ENCODE data around the gene CEACAM18.
"Not testable (repeated sequence)": the region's sequence is repeated elsewhere in the genome, so short reads cannot be mapped to it uniquely, and the experiment has no call there.

Gene CEACAM18

DNA sequence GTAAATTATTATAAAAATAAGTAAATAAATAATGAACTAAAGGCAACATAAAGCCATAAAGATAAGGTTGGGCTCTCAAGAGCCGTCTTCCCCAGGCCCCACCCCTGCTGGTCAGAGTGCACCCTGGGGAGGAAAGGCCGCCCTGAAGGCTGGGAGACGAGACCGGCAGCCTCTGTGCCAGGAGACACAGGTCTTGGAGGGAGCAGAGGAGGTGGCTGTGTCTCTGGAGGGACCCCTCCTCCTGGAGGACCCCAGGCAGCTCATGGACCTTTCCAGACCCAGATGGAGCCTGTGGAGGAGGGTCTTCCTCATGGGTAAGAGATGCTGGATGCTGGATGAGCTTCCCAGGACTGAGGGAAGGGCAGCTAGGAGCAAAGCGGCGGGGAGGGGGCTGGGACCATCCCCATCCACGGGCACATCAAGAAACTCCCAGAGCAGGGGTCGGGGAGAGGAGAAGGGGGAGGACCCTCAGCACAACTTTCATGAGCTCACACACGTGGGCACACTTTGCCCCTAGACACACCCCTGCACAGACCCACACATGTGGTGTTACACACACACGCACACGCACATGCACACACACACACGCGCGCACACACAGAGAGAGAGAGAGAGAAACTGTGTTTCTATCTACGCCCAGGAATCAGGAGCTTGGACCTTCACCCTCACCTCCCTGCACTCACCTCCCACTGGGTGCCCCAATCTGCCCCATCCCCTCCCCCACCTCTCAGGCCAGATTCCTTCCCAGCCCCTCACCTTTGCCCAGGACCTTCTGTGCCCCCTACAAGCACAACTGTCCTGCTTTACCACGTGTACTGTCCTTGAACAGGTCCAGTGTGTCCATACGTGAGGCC lies at the start of gene CEACAM18:
TSS of gene CEACAM18 (plus strand) at position 159 of the 854 bp plus-strand sequence.
- peaks cover 0 to 4% of the 10 kb centered on the region in 2 donors for H3K9me3 Mint-ChIP-seq
- H3K4me1 Mint-ChIP-seq, result peaks cover 21% of the 10 kb centered on the region
- no peak within 1 kb of the TSS for H3K4me3 Mint-ChIP-seq
- H3K27me3 Mint-ChIP-seq, result peaks cover 63% of the 10 kb centered on the region
- peak within 1 kb of the TSS in 1 of 2 donors; percentile 56 for H3K27ac Mint-ChIP-seq
- ATAC-seq, result no peak
- no peak for DNase-seq

DNA sequence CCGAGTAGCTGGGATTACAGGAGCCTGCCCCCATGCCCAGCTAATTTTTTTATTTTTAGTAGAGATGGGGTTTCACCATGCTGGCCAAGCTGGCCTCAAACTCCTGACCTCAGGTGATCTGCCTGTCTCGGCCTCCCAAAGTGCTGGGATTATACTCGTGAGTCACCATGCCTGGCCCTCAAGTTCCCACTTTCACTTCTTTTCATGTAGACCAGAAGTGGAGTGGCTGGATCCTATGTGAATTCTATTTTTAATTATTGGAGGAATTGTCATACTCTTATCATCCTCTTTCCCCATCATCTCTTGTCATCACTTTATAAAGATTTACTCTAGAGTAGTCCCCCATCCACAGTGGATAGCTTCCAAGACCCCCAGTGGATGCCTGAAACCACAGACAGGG lies 48.1 kb upstream of the CEACAM18 start:
- no peak for DNase-seq
- Mint-ChIP-seq H3K27me3 (peaks cover 16% of the 10 kb centered on the region), H3K9me3 (no peaks in the 10 kb centered on the region), H3K27ac (no peak overlapping the region), H3K4me3 (no peak overlapping the region), H3K4me1 (no peaks in the 10 kb centered on the region)
- ATAC-seq, result no peak

- no peak overlapping the region for H3K27ac Mint-ChIP-seq
- peaks cover 13% of the 10 kb centered on the region for H3K27me3 Mint-ChIP-seq
- no peak for ATAC-seq
- H3K9me3 Mint-ChIP-seq, result no peaks in the 10 kb centered on the region
- H3K4me1 Mint-ChIP-seq, result no peaks in the 10 kb centered on the region
- no peak for DNase-seq
- no peak overlapping the region for H3K4me3 Mint-ChIP-seq
Measured at GRCh38 chr19:51431124-51431523, 47.2 kb upstream of the CEACAM18 start.

GRCh38 chr19:51433043-51433442 lies 45.3 kb upstream of the CEACAM18 start:
- Mint-ChIP-seq H3K4me3 (no peak overlapping the region), H3K4me1 (peaks cover 2% of the 10 kb centered on the region), H3K27me3 (peaks cover 22% of the 10 kb centered on the region), H3K9me3 (no peaks in the 10 kb centered on the region), H3K27ac (no peak overlapping the region)
- ATAC-seq (no peak), DNase-seq (no peak)

DNA sequence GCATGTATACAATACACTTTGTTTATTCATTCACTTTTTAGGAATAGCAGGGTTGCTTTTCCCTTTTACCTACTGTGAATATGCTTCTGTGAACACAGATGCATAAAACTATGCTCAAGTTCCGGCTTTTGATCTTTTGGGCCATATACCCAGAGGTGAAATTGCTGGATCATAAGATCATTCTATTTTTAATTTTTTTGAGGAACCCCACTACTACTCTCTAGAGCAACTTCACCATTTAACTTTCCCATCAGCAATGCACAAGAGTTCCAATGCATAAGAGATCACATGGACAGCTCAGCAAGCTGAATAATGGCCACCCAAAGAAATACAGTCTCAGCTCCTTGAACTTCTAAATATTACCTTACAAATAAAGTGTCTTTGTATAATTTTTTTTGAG lies 43.9 kb upstream of the CEACAM18 start:
- no peak for DNase-seq
- Mint-ChIP-seq H3K4me1 (peaks cover 16% of the 10 kb centered on the region), H3K4me3 (no peak overlapping the region), H3K9me3 (no peaks in the 10 kb centered on the region), H3K27ac (no peak overlapping the region), H3K27me3 (peaks cover 23% of the 10 kb centered on the region)
- no peak for ATAC-seq

GRCh38 chr19:51439021-51439465 lies 39.3 kb upstream of the CEACAM18 start:
- peaks cover 58% of the 10 kb centered on the region for H3K4me1 Mint-ChIP-seq
- H3K27me3 Mint-ChIP-seq, result peaks cover 36% of the 10 kb centered on the region
- no peak overlapping the region for H3K4me3 Mint-ChIP-seq
- DNase-seq (peak; percentile 38 to 44), ATAC-seq (no peak)
- H3K9me3 Mint-ChIP-seq, result no peaks in the 10 kb centered on the region
- no peak overlapping the region for H3K27ac Mint-ChIP-seq

DNA sequence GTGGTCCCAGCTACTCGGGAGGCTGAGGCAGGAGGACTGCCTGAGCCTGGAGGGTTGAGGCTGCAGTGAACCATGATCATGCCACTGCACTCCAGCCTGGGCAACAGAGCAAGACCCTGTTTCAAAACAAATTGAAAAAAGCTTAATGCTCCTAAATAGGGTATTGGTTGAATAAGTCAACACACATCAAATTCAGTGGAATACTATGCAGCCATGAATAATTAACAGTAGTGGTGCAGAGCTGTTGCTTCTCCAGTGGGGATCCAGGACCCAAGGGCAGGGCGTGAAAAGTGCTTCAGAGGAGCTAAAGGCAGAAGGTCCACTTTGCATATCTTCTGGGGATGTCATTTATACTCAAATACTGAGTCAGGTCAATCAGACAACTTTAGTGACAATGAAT lies 38.3 kb upstream of the CEACAM18 start:
- no peak for DNase-seq
- Mint-ChIP-seq H3K27me3 (peaks cover 46% of the 10 kb centered on the region), H3K9me3 (no peaks in the 10 kb centered on the region), H3K4me1 (peaks cover 58% of the 10 kb centered on the region), H3K4me3 (peak overlapping the region in 1 of 2 donors; percentile 27), H3K27ac (peak overlapping the region in 1 of 2 donors; percentile 42)
- ATAC-seq, result no peak

- no peaks in the 10 kb centered on the region for H3K9me3 Mint-ChIP-seq
- peak; percentile 35 to 53 for DNase-seq
- H3K27me3 Mint-ChIP-seq, result peaks cover 54% of the 10 kb centered on the region
- peak; percentile 8 for ATAC-seq
- H3K4me3 Mint-ChIP-seq, result peak overlapping the region; percentile 65 to 74
- peaks cover 58% of the 10 kb centered on the region for H3K4me1 Mint-ChIP-seq
- H3K27ac Mint-ChIP-seq, result peak overlapping the region; percentile 54 to 66
Measured at GRCh38 chr19:51440846-51441409, 37.4 kb upstream of the CEACAM18 start.

- H3K4me1 Mint-ChIP-seq, result peaks cover 60% of the 10 kb centered on the region
- H3K9me3 Mint-ChIP-seq, result peaks cover 0 to 2% of the 10 kb centered on the region in 2 donors
Measured at GRCh38 chr19:51441410-51442390, 36.6 kb upstream of the CEACAM18 start.

GRCh38 chr19:51447510-51447909 lies 30.8 kb upstream of the CEACAM18 start:
- H3K4me1 Mint-ChIP-seq, result peaks cover 51% of the 10 kb centered on the region
- ATAC-seq, DNase-seq, H3K27ac Mint-ChIP-seq: not testable (repeated sequence)
- H3K9me3 Mint-ChIP-seq, result peaks cover 18 to 21% of the 10 kb centered on the region in 2 donors
- H3K4me3 Mint-ChIP-seq, result peak overlapping the region in 1 of 2 donors; percentile 87
- peaks cover 42% of the 10 kb centered on the region for H3K27me3 Mint-ChIP-seq

More at GRCh38 chr19:51441410-51442390, 36.6 kb upstream of the CEACAM18 start:
- H3K4me3 Mint-ChIP-seq, result peak overlapping the region; percentile 73 to 74
- DNase-seq (peak; percentile 91 to 95), ATAC-seq (peak; percentile 95)
- H3K27me3 Mint-ChIP-seq, result peaks cover 52% of the 10 kb centered on the region
- peak overlapping the region in 1 of 2 donors; percentile 91 for H3K27ac Mint-ChIP-seq

DNA sequence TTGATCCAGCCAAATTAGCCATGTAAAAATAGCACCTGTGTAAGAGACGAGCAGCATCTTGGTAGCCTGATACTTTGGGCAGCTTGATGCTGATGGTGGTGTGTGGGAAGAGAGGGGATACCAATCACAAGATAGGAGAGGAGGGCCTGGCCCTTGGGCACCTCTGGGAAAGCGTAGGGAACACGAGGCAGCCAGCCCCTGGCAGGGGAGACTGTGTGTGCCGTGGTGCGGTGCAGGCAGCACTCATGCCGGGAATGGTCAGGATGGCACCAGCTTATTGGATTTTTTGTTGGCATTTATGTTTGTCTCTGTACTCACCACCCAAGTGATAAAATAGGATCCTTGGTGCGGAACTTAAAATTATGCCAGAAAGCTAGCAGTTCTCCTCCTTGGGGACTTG lies 30.3 kb upstream of the CEACAM18 start:
- peak overlapping the region; percentile 76 to 87 for H3K4me3 Mint-ChIP-seq
- H3K27me3 Mint-ChIP-seq, result peaks cover 39% of the 10 kb centered on the region
- peak overlapping the region in 1 of 2 donors; percentile 13 for H3K27ac Mint-ChIP-seq
- no peak for DNase-seq
- peaks cover 18 to 21% of the 10 kb centered on the region in 2 donors for H3K9me3 Mint-ChIP-seq
- peak; percentile 33 for ATAC-seq
- peaks cover 46% of the 10 kb centered on the region for H3K4me1 Mint-ChIP-seq

DNA sequence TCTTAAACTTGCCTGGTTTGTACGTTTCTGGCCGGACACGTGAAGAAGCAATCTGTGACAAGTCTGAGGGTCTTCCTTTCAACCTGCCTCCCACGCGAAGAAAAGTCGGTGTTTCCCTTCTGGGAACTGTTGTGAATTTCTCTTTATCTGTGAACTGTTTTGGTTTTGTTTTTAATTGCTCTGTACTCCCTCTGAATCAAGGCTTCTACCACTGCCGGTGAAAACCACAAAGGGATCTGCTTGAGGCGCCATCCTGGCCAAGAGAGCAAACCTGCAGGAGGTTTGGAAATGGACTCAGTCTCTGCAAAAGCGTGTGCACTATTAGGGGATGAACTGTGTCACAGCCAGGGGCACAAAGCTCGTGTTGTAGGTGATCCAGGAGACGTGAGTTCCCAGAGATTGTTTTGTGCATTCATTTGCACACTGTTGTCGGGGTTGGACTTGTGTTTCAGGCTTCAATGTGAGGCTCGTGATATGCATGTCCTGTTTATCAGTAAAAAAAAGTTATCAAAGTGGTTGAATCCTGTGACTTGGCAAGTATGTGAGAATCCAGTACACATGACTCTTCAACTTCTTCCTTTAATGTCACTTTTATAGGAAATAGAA lies 29.8 kb upstream of the CEACAM18 start:
- Mint-ChIP-seq H3K4me3 (peak overlapping the region; percentile 76 to 87), H3K27ac (peak overlapping the region; percentile 3 to 13), H3K4me1 (peaks cover 41% of the 10 kb centered on the region), H3K27me3 (peaks cover 34% of the 10 kb centered on the region), H3K9me3 (peaks cover 18 to 21% of the 10 kb centered on the region in 2 donors)
- peak; percentile 90 for ATAC-seq
- peak; percentile 15 to 57 for DNase-seq

- Mint-ChIP-seq H3K9me3 (peaks cover 18 to 21% of the 10 kb centered on the region in 2 donors), H3K4me1 (peaks cover 40% of the 10 kb centered on the region), H3K4me3 (no peak overlapping the region), H3K27me3 (peaks cover 20% of the 10 kb centered on the region), H3K27ac (no peak overlapping the region)
- DNase-seq (no peak), ATAC-seq (no peak)
Measured at GRCh38 chr19:51450730-51451307, 27.5 kb upstream of the CEACAM18 start.

- no peak overlapping the region for H3K4me3 Mint-ChIP-seq
- H3K9me3 Mint-ChIP-seq, result no peaks in the 10 kb centered on the region
- no peak for ATAC-seq
- H3K27me3 Mint-ChIP-seq, result peaks cover 59% of the 10 kb centered on the region
- no peak overlapping the region for H3K27ac Mint-ChIP-seq
- DNase-seq, result no peak
- H3K4me1 Mint-ChIP-seq, result no peaks in the 10 kb centered on the region
Measured at GRCh38 chr19:51456541-51457290, 21.6 kb upstream of the CEACAM18 start.
